K562 treated with DMSO at 1 percent for 12 hours (cell line): Measurements from ENCODE around the gene AKAP11. TPM values are rescaled to one million over a fixed set of nuclear protein-coding genes. Genes with fewer than 3 reads are reported as not detected.

Source experiments
- total RNA-seq: library from RNA; unstranded; fragments of 300-600 nt; gene quantifications from 2 replicates; pipeline ENCODE4 v1.2.3, GENCODE V29; 2022; ENCODE audit not compliant: insufficient read depth

AKAP11 gene, protein sequence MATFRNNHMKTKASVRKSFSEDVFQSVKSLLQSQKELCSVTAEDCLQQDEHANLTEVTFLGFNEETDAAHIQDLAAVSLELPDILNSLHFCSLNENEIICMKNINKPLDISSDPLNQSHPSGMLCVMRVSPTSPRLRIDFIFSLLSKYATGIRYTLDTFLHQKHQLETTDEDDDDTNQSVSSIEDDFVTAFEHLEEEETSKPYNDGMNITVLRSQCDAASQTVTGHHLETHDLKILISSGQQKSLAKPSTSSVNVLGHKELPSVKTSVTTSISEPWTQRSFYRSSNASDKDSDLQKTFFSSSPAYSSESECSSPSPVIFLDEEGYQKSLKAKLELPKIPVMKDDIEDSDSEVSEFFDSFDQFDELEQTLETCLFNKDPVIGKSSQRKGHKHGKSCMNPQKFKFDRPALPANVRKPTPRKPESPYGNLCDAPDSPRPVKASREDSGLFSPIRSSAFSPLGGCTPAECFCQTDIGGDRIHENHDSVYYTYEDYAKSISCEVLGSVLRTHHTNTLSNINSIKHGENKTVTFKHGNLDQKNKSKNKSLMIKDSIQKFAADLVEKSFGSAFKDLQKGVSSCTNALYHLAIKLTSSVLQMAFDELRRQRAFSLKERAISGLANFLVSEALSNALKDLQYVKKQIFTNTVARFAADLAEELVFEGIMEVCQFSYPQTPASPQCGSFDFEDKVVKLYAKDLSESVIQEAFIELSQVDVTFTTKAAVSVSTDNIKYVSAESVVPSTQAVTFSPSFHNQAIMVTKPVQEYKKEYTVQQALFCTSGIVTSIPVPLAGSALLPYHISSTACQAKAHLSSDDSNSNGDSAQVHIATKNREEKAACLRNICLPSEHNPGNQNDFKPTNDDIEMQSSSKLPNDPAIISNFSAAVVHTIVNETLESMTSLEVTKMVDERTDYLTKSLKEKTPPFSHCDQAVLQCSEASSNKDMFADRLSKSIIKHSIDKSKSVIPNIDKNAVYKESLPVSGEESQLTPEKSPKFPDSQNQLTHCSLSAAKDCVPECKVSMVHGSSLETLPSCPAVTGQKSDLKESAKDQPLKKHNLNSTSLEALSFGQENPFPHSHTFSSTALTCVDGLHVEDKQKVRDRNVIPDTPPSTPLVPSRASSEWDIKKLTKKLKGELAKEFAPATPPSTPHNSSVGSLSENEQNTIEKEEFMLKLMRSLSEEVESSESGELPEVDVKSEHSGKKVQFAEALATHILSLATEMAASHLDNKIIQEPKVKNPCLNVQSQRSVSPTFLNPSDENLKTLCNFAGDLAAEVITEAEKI (N-terminal part only)
- total RNA-seq = 1.4 and 7.8 TPM in 2 replicates

DNA sequence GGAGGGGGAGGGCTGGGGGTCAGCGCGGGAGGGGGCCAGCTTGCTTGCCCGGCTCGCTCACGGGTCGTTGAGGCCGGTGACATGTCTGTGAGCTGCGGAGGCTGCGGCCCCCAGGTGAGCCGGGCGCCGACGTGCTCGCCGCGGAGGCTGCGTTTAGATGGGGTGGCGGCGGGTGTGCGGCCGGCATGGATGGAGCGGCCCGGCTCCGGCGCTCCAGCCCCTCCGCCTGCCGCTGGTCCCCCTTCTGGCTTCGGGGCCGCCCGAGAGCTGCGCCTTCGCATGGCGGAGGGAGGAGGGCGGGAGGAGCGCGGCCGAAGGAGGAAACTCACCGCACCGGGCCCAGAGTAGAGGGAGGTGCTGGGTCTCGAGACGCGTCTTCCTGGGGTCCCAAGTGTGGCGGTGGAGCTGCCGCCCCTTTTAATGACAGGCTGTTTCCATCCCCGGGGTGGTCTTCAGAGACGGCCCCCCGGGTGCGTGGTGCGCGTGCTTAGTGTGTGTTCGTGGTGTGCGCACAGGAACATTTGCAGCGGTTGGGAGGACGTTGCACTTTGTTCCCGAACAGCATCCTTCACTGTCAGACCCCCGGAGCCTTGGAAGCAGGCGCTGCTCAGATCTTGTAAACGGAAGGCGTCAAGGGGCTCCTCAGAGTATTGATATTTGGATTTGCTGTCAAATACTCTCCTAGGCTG is at the start of gene AKAP11:
Gene AKAP11 (plus strand): TSS at position 38 of the 689 bp plus-strand sequence. CDS start 14,197 bp downstream, outside the sequence.

Other genes with a start within 250 kb of the AKAP11 start
- 0.11 and 1.3 TPM in 2 replicates for gene DGKH, start 223.5 kb upstream of the AKAP11 start, total RNA-seq